ENCODE results near the gene NPR2. TPM values are rescaled to one million over a fixed set of nuclear protein-coding genes. Genes with fewer than 3 reads are reported as not detected.
A peak's percentile ranks its signal among the peaks of the same experiment; 100 is the strongest.

NPR2 gene
- total and polyA plus RNA-seq, 2 of the 13 experiments (the other 11 are each of a cell fraction or from before 2014, with no cell fraction given) = 7.4 to 9.4 TPM

DNA sequence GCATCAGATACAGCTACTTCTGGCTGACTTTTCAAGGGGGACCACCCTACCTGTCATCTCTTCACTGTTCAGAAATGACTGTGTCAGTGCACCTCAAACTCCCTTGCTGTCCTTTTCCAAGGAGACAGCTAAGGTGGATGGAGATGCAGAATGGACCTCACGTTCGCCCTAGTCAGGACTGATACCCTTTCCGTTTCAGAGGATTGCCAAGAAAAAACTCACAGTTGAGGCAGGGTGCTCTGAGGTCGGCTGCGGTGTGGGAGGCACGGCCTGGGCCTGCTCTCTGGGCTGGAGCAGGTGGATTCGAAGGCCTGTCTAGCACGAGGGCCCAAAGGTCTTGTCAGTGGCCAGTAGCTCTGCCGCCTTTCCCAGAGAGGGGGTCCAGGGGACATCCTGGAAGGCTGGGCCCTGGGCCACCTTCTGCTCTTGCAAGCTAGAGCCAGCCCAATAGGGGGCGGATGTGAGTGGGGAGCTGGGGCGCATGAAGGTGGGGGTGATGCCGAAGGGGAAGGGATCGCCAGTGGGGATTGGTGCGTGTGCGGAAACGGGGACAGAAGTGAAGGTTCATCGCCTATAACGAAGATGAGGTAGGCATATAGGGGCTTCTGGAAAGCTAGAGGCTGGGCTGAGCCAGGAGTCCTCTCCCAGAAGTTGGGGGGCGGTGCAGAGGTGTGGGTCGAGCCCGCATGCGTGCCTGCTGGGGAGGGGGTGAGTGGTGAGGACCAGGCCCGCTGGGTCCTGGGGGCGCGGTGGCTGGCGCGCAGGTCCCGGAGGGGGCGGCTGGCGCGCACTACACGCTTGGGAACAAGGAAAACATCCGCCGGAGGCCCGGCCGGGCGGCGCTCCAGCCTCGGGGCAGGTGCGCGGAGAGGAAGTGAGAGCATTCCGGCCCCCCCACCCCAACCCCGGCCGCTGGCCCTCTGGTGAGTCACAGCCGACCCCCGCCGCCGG is 34.8 kb upstream of the NPR2 start (continued):
- TF ChIP-seq HNF1B (CRISPR knock-in tag; IDR thresholded peaks at IDR 0.05) (peak; percentile 10; the same call in 1 of the 2 replicates), ZNF441 (CRISPR knock-in tag; IDR thresholded peaks at IDR 0.05; ENCODE audit: borderline replicate concordance) (no peak), ZNF280D (CRISPR knock-in tag; IDR thresholded peaks at IDR 0.05) (peak; percentile 34; the same call in 1 of the 2 replicates), TAF15 (IDR thresholded peaks at IDR 0.05; ENCODE audit: low read depth, low read length, poor library complexity, severe bottlenecking) (peak; percentile 63), HNF4G (IDR thresholded peaks at IDR 0.05; ENCODE audit: borderline replicate concordance, low read depth, low read length) (no peak), HNF4G (CRISPR knock-in tag; IDR thresholded peaks at IDR 0.05; ENCODE audit: borderline replicate concordance, low read depth) (0 out of 2 replicates have a peak, but pooled peaks have one; percentile 49), NFE2L2 (IDR thresholded peaks at IDR 0.05; ENCODE audit: low read length) (no peak), ZNF337 (CRISPR knock-in tag; IDR thresholded peaks at IDR 0.05; ENCODE audit: borderline replicate concordance, low read depth) (no peak), RELA (CRISPR knock-in tag; IDR thresholded peaks at IDR 0.05) (no peak), IRF1 (CRISPR knock-in tag; IDR thresholded peaks at IDR 0.05; ENCODE audit: low read depth) (0 out of 2 replicates have a peak, but pooled peaks have one; percentile 48), MXI1 (IDR thresholded peaks at IDR 0.05; ENCODE audit: borderline replicate concordance, low read depth, low read length) (no peak)
- TF ChIP-seq, protein P1, sequence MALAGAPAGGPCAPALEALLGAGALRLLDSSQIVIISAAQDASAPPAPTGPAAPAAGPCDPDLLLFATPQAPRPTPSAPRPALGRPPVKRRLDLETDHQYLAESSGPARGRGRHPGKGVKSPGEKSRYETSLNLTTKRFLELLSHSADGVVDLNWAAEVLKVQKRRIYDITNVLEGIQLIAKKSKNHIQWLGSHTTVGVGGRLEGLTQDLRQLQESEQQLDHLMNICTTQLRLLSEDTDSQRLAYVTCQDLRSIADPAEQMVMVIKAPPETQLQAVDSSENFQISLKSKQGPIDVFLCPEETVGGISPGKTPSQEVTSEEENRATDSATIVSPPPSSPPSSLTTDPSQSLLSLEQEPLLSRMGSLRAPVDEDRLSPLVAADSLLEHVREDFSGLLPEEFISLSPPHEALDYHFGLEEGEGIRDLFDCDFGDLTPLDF (CRISPR knock-in tag; IDR thresholded peaks at IDR 0.05) = peak; percentile 82
- TF ChIP-seq, protein P2, sequence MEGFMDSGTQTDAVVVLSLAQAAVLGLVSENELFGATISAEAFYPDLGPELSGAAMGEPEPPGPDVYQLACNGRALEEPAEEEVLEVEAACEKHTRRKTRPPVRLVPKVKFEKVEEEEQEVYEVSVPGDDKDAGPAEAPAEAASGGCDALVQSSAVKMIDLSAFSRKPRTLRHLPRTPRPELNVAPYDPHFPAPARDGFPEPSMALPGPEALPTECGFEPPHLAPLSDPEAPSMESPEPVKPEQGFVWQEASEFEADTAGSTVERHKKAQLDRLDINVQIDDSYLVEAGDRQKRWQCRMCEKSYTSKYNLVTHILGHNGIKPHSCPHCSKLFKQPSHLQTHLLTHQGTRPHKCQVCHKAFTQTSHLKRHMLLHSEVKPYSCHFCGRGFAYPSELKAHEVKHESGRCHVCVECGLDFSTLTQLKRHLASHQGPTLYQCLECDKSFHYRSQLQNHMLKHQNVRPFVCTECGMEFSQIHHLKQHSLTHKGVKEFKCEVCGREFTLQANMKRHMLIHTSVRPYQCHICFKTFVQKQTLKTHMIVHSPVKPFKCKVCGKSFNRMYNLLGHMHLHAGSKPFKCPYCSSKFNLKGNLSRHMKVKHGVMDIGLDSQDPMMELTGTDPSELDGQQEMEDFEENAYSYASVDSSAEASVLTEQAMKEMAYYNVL (CRISPR knock-in tag; IDR thresholded peaks at IDR 0.05; ENCODE audit: borderline replicate concordance) = peak; percentile 50; the same call in 1 of the 2 replicates
- TF ChIP-seq, protein P3, sequence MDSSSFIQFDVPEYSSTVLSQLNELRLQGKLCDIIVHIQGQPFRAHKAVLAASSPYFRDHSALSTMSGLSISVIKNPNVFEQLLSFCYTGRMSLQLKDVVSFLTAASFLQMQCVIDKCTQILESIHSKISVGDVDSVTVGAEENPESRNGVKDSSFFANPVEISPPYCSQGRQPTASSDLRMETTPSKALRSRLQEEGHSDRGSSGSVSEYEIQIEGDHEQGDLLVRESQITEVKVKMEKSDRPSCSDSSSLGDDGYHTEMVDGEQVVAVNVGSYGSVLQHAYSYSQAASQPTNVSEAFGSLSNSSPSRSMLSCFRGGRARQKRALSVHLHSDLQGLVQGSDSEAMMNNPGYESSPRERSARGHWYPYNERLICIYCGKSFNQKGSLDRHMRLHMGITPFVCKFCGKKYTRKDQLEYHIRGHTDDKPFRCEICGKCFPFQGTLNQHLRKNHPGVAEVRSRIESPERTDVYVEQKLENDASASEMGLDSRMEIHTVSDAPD (CRISPR knock-in tag; IDR thresholded peaks at IDR 0.05) = no peak; the same call in 1 of the 2 replicates
- TF ChIP-seq, protein P4, sequence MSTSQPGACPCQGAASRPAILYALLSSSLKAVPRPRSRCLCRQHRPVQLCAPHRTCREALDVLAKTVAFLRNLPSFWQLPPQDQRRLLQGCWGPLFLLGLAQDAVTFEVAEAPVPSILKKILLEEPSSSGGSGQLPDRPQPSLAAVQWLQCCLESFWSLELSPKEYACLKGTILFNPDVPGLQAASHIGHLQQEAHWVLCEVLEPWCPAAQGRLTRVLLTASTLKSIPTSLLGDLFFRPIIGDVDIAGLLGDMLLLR (CRISPR knock-in tag; IDR thresholded peaks at IDR 0.05) = no peak
